GM18909 (cell line): ENCODE data around the gene HARBI1.

Source experiments
- ATAC-seq: cut with Tn5 transposase; IDR thresholded peaks from one replicate; pipeline ENCODE4 v1.9.1; 2021; ENCODE audit warnings: mild to moderate bottlenecking; ENCODE audit not compliant: unreplicated experiment, poor library complexity

HARBI1 gene, protein sequence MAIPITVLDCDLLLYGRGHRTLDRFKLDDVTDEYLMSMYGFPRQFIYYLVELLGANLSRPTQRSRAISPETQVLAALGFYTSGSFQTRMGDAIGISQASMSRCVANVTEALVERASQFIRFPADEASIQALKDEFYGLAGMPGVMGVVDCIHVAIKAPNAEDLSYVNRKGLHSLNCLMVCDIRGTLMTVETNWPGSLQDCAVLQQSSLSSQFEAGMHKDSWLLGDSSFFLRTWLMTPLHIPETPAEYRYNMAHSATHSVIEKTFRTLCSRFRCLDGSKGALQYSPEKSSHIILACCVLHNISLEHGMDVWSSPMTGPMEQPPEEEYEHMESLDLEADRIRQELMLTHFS

DNA sequence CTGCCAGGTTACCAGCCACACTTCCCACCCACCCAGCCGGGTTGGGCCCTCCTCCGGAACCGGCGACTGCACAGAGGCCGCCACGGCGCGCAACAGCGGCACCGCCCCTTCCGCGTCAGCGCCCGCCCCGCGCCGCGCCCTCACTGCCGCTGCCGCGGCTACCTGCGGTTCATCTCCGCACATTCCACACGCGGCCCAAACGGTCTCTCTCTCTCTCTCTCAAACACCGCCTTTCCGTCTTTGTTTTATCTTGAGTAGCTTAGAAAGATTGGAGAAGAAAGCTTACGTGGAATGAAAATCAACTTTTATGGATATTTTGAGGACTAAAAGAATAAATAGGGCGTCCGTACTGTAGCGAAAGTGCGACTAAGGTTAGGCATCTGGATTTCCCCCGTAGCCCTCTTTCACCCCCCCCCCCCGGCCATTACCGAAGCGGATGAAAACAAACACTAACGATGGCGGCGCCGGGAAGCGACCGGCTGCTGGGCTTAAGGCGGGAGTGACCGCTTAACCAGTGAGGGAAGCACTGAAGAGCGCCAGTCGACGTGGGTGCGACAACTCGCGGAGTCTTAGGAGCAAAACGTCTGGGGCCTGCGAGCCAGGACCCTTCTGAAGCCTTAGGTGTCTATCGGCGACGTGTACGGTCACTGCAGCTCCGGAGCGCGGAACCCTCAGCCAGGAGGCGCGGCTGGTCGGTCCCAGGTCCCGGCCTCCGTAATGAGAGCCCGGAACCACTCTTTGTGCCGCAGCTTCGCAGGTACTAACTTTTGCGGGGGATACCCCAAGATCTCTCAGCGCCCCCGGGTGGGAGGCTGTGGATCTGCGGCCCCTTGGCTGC is at the start of gene HARBI1, which contains the start of gene ATG13:
HARBI1 (minus strand) TSS at position 94 of the 838 bp plus-strand sequence. CDS start 990 bp downstream, outside the sequence.
ATG13 (plus strand) TSS at position 420 of the 838 bp plus-strand sequence. CDS start 26,739 bp downstream, outside the sequence.
- ATAC-seq, result peak; percentile 93

DNA sequence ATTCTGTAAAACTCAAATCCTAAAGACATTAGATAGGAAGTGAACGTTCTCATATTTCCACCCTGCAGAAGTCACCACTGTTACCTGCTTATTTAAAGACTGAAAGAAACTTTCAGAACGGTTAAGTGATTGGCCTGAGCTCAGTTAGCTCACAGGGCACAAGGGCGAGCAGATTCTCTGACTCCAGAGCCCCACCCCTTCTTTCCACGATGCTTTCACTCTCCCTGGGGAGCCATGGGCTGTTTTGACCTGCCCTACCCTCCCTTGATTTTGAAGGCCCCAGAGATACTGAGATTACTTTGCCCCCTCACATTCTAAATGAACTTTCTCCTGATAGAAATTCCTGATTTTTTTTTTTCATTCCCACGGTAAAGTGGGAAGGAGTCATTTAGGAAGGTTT is 49.5 kb upstream of the HARBI1 start:
- ATAC-seq, result no peak

DNA sequence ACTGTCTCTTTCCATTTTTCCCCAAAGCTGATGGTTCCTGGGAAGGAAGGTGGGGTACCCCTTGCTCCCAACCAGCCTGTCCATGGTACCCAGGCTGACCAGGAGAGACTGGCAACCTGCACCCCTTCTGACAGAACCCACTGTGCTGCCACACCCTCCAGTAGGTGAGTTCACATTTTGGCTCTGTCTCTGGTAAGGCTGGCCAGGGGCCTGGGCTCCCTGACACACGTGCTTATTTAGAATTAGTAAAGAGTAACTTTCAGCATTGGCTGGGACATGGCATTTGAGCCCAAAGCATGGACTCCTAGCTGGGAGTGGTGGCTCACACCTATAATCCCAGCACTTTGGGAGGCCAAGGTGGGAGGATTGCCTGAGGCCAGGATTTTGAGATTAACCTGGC is 48.3 kb upstream of the HARBI1 start:
- no peak for ATAC-seq

DNA sequence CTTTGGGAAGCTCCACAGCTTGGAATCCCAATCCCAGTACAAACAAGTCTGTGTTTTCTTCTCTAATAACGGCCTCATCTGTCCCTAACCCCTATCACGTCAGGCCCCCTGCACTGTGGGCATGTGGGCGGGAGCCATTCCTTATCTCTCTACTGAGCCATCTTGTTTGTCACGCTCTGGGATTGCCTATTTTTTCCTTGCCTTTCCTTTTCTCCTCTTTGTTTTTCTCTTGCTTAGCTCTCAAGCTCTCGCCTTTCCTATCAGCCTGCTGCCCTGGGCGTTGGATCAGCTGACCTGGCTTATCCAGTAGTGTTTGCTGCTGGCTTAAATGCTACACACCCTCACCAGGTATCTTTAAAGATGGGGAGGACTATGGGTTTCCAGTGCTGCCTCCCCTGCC is 47.6 kb upstream of the HARBI1 start:
- no peak for ATAC-seq

DNA sequence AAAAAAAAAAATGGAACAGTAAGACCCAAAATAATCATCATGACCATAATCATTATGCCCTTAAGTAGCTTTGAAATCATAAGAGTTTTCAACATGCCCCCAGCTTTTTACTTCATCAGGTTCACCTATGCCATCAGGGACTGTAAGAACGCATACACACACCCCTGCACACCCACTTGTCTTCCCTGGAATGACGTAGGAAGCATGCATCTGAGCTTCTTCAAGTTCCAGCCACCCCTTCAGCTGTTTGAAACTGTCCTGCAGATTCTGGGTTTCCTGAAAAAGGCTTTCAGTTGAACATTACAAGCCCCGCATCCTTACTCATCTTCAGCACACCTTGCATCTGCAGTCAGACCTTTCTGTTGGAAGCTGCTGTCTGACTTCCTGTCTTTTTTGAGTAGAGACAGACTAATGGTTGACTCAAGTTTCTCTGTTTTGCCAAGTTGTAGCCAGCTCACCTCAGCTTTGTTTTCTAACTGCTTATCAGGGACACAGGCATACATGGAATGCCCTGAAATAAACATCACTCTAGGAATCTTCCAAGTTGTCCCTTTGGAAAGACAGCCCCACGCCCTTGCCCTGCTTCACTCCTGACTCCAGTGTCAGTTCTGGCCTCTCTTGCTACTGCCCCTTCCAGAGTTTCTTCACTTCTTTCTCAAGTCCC is 46.4 kb upstream of the HARBI1 start:
- no peak for ATAC-seq

DNA sequence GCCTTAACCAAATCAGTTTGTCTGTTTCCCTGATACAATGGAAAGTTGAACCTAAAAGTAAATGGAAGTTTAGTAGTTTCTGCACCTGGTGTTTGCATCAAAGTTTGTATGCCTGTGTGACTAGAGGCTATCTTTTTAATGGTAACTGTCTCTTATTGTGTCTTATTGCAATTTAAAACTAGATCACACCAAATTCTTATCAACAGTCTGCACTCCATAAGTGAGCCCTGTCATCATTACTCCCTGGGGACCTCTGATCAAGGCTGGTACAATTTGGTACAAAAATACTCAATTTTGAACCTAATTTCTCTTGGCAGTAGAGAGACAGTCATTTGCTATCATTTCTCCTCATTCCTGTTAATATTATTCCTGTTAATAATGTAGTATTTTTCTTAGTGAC is 45.3 kb upstream of the HARBI1 start:
- ATAC-seq, result no peak

DNA sequence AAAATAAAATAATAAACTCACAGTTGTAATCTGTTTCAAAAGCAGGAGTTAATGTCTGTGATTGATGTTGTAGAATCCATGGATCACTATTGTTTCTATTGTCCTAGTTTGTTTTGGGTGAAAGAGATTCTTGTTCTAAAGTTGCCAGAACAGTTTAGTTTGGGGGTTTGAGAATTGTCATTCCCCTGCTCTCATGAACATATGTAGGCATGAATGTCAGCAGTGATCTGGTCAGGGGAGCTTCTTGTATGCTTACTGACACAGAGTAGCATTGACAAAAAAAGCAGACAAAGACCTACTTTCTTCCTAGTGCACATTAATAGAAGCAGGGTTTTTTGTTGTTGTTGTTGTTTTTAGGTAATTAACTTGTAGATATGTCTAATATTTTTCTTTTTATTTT is 44.8 kb upstream of the HARBI1 start:
- no peak for ATAC-seq

DNA sequence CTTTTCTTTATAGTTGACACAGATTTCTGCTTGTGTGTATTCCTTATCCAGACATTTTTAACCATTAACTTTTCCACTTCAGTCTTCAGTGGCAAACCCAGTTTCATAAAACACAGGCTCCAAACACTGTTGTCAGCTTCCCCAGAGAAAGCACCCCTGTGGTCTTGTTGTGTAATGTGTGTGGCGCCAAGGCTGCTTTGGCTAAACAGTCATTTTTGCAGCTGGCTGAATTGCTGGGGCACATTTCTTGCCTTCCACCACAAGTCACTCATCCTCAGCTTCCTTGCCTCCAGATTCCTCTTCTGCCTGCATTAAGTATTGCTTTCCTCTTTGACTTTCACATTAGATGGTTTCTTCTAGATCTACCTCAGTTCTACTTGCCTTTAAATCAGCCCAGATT is 42.9 kb upstream of the HARBI1 start:
- ATAC-seq, result no peak

DNA sequence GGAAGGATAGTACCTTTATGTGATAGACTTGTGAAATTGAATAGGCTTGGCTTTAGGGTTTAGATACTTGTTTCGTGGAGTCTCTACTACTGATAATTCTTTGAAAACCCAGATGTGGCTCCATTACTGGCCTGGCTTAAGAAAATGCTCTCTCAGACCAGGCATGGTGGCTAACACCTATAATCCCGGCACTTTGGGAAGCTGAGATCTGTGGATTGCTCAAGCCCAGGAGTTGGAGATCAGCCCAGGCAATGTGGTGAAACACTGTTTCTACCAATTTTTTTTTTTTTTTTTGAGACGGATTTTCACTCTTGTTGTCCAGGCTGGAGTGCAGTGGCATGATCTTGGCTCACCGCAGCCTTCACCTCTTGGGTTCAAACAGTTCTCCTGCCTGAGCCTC is 41.2 kb upstream of the HARBI1 start:
- ATAC-seq, result no peak

DNA sequence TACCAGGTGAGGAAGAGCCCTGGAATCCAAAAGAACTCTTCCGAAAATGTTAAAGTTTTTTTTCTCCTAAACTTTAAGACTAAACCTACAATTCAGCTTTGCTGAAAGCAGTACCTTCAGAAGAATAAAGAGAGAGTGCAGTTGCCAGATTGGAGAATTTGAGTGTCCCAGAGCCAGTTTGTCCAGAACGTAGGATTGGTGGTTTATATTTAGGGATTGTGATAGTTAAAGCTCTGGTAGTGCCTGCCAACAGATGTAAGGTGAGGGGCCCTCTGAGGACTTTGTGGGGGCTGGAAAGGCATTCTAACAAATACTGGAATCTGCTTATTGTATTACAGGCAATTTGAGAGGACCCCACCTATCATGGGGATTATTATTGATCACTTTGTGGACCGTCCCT is 40.2 kb upstream of the HARBI1 start:
- ATAC-seq, result no peak

DNA sequence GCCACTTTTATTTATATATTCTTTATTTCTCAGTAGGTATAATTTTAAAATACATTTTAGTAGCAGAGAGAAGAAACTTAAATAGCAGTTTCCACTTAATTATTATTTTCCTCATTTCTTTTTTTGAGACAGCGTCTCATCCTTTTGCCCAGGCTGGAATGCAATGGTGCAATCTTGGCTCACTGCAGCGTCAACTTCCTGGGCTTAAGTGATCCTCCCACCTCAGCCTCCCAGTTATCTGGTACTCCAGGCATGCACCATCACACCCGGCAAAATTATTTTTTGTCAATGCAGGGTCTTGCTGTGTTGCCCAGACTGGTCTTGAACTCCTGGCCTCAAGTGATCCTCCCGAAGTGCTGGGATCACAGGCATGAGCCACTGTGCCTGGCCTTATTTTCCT is 38.6 kb upstream of the HARBI1 start:
- no peak for ATAC-seq

DNA sequence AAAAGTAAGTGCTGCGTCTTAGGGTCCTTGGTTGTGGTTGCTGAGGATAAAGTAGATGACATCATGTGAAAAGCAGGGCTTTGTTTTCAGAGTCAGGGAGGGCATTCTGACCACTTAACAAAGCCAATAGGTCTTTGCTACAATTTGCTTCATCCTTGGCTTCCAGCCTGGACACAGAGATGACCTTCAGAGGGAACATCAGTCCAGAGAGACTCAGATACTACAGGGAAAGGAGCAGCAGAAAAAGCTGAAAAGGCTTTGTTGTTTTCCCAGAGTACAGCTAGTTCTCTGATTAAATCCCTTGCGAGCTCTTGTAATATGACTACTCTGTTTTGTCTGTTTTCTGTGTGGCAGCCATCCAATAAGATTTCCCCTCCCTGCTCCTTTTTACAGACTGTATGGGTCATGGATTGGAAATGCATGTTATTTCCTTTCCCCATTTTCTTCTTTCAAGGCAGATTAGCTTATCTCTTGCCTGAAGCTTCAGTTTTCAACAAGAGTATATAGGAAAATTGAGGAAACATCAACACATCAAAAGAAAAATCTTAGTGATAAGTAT is 32.2 kb upstream of the HARBI1 start:
- no peak for ATAC-seq

DNA sequence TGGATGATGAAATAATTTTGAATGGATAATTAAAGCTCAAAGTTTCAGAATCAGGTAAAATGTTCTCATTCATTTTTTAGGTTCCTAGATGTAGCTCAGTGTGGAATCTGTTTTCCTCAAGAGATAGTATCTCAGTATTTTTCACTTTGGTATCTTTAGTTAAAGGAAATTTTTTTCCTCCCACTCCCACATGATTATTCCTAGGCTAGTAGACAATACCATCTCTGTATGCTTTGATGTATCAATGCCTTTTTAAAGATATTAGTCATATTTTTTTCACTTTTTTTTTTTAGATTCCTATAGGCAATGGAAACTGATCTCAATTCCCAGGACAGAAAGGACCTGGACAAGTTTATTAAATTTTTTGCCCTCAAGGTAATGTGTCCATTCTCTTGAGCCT is 27.0 kb upstream of the HARBI1 start:
- ATAC-seq, result no peak

DNA sequence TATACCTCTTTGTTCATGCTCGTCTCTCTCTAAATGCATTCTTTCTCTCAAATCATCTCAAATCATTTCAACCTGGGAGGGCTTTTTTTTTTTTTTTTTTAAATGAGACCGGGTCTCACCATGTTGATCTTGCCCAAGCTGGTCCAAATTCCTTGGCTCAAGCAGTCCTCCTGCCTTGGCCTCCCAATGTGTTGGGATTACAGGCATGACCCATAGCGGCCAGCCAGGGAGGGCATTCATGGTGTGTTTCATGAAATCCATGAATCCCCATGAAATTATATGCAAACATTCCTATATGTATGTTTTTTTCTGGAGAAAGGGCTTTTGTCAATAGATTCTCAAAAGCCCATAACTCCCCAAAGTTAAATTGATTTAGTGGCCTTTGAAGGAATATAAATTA is 26.5 kb upstream of the HARBI1 start:
- no peak for ATAC-seq

DNA sequence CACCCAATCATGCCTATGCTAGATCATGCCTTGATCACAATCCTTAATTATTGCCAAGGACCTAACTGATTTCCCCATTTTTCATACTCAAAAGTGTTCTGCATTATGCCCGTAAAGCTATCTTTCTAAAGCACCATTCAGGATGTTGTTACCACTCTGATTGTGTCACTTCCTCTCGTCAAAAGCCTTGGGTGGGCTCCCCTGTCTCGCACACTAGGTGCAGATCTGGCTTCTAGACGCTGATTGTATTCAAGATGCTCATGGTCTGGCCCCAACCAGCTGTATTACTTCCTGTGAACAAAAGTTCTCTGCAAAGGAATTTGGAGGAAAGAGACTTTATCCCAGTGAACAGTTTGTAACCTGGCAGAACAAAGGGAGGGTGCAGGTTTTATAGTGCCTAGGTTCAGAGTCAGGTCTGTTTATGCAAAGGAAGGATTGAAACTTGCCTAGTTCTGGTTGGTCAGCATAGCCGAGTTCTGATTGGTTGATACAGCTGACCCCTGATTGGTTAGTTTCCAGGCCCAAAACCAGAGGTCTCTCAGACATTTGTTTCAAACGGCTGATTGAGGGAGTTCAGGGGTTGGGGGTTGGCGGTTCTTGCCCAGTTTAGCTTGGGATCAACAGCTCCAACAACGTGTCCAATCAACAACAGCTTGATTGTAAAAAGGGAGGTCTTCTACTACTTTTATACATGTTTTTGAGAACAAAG is 25.8 kb upstream of the HARBI1 start:
- ATAC-seq, result no peak

DNA sequence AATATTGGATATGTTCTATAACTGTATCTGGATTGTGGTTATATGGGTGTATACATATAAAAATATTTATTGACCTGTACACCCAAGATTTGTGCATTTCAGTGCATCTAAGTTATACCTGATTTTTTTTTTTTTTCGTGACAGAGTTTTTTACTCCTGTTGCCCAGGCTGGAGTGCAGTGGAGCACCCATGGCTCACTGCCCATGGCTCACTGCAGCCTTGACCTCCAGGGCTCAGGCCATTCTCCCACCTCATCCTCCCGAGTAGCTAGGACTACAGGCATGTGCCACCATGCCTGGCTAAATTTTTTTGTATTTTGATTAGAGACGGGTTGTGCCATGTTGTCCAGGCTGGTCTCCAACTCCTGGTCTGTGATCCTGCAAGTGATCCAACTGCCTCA is 24.6 kb upstream of the HARBI1 start:
- no peak for ATAC-seq

DNA sequence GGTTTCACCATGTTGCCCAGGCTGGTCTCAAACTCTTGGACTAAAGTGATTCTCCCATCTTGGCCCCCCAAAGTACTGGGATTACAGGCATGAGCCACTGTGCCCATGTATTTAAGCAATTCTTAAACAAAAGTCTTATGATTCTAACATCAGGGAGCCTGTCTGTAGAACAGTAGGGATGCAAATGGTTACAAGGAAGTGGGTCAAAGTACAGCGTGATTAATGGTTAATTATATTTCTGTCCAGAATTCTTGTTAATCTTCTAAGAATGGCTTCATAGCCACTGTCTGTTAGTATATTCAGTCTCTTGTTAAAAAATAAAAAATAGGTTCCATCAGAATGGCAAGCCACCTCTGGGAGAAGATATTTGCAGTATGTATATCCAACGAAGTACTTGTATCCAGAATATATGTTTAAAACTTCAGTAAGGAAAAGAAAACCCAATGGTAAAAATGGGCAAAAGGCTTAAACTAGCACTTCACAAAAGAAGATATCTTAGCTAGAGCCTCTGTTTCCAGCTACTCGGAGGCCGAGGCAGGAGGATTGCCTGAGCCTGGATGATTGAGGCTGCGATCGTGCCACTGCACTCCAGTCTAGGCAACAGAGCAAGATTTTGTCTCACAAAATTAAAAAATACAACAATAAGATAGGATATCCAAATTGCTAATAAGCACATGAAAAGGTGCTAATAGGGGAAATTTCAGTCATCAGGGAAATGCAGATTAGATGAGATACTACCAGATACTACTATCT is 23.2 kb upstream of the HARBI1 start:
- ATAC-seq, result no peak

DNA sequence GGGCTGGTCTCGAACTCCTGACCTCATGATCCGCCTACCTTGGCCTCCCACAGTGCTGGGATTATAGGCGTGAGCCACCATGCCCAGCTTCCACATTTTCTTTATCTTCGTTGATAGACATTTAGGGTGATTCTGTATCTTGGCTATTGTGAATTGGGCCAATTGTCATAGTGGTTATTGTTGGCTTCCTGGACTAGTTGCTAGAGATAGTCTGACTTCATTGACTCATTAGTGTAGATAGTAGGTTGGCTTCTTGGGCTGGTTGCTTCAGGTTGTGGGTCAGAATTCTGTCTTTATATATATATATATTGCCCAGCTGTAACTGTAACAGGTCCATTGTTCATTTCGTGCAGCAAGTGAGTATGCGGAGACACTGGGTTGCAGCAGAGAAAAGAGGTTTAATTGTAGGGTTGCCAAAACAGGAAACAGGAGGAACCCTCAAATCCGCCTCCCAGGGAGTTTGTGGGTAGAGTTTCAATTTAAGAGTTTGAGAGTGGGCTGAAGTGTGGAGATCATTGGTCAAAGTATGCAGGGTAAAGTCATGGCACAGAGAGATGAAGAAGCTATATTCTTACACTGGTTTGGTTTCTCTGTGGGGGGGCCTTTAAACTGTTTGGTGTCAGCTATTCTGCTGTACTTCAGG is 22.3 kb upstream of the HARBI1 start:
- no peak for ATAC-seq

DNA sequence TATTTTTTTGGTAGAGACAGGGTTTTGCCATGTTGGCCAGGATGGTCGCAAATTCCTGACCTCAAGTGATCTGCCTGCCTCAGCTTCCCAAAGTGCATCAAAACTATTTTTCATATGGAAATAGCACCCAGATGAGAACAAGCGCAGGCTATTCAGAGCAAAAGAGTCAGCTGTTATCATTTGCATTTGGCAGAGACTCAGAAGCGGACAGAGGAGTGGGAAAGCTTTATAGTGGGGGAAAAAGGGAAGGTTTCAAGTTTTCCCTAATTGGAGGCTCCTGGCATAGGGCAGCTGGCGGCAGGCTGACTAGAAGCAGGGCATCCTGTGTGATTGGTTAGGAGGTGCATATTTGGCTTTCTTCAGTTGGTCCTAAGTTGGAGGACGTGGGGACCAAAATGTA is 20.5 kb upstream of the HARBI1 start:
- ATAC-seq, result no peak
